Hepatocyte (in vitro differentiated cells): Measurements from ENCODE around the gene DUSP28. TPM values are rescaled to one million over a fixed set of nuclear protein-coding genes. Genes with fewer than 3 reads are reported as not detected.

Experiments used
- DNase-seq: peaks from one replicate; pipeline ENCODE4 v3.0.0-alpha.2; 2016; ENCODE audit warnings: low spot score
- H2AFZ ChIP-seq: fragments of 200-600 bp; sonication (generic); 2 replicates; pipeline ENCODE4 v1.6.0; 2016; ENCODE audit warnings: antibody characterized with exemption, mild to moderate bottlenecking
- H3K27ac ChIP-seq: fragments of 200-600 bp; sonication (generic); 2 replicates; pipeline ENCODE4 v1.5.1; 2016; ENCODE audit warnings: mild to moderate bottlenecking
- H3K27me3 ChIP-seq: fragments of 200-600 bp; sonication (generic); 2 replicates; pipeline ENCODE4 v1.6.1; 2016
- H3K36me3 ChIP-seq: fragments of 200-600 bp; sonication (generic); replicated peaks from 2 replicates; pipeline ENCODE4 v1.5.1; 2016; ENCODE audit warnings: low read depth; ENCODE audit not compliant: insufficient read depth
- H3K4me1 ChIP-seq: fragments of 200-600 bp; sonication (generic); 2 replicates; pipeline ENCODE4 v1.5.1; 2016; ENCODE audit warnings: mild to moderate bottlenecking, moderate library complexity; ENCODE audit not compliant: insufficient read depth
- H3K4me2 ChIP-seq: fragments of 200-600 bp; sonication (generic); 2 replicates; pipeline ENCODE4 v1.6.0; 2016
- H3K4me3 ChIP-seq: fragments of 200-600 bp; sonication (generic); 2 replicates; pipeline ENCODE4 v1.5.1; 2016; ENCODE audit warnings: mild to moderate bottlenecking
- H3K79me2 ChIP-seq: fragments of 200-600 bp; sonication (generic); 2 replicates; pipeline ENCODE4 v1.6.0; 2017; ENCODE audit warnings: mild to moderate bottlenecking
- H3K9me2 ChIP-seq: fragments of 200-600 bp; sonication (generic); replicated peaks from 2 replicates; pipeline ENCODE4 v1.6.0; 2017; ENCODE audit warnings: mild to moderate bottlenecking; ENCODE audit not compliant: insufficient read depth
- H3K9me3 ChIP-seq: fragments of 200-600 bp; sonication (generic); 2 replicates; pipeline ENCODE4 v1.5.1; 2016; ENCODE audit warnings: low read depth, mild to moderate bottlenecking
- H4K20me1 ChIP-seq: fragments of 200-600 bp; sonication (generic); 2 replicates; pipeline ENCODE4 v1.6.0; 2016; ENCODE audit warnings: mild to moderate bottlenecking; ENCODE audit not compliant: insufficient read depth, poor library complexity, severe bottlenecking
- EZH2 ChIP-seq: fragments of 200-600 bp; sonication (generic); IDR thresholded peaks from 2 replicates; pipeline ENCODE4 v1.6.1; 2016; ENCODE audit warnings: antibody characterized with exemption, mild to moderate bottlenecking, borderline replicate concordance
- EZH2phosphoT487 ChIP-seq: fragments of 200-600 bp; sonication (generic); IDR thresholded peaks from one replicate; pipeline ENCODE4 v1.6.1; 2018; ENCODE audit warnings: antibody characterized with exemption, mild to moderate bottlenecking, low read depth, moderate library complexity; ENCODE audit not compliant: unreplicated experiment, severe bottlenecking
- WGBS: methylation state at CpG from one replicate; pipeline ENCODE4 v1.1.6; 2016; ENCODE audit warnings: low lambda C conversion rate; ENCODE audit errors: missing lambda C conversion rate; 5-methylcytosine and 5-hydroxymethylcytosine counted together
- polyA plus RNA-seq: library from polyadenylated mRNA; unstranded; fragments of >200 nt; fragmentation: Nextera tagmentation; extraction: Ambion mirVana; gene quantifications from 2 replicates; pipeline ENCODE4 v1.2.1, GENCODE V29; 2016
- total RNA-seq: library from RNA; depleted of rRNA; stranded (reverse); fragments of >200 nt; gene quantifications from 2 replicates; pipeline ENCODE4 v1.2.3, GENCODE V29; 2014
- TF ChIP-seq, protein P1 (sequence below): fragments of 200-600 bp; sonication (generic); IDR thresholded peaks from 2 replicates; pipeline ENCODE4 v1.5.1; 2016; ENCODE audit warnings: antibody characterized with exemption, mild to moderate bottlenecking; ENCODE audit not compliant: poor library complexity

DUSP28 gene
- total and polyA plus RNA-seq, 2 experiments from 2014 or later: 4.6 to 6.8 TPM

DNA sequence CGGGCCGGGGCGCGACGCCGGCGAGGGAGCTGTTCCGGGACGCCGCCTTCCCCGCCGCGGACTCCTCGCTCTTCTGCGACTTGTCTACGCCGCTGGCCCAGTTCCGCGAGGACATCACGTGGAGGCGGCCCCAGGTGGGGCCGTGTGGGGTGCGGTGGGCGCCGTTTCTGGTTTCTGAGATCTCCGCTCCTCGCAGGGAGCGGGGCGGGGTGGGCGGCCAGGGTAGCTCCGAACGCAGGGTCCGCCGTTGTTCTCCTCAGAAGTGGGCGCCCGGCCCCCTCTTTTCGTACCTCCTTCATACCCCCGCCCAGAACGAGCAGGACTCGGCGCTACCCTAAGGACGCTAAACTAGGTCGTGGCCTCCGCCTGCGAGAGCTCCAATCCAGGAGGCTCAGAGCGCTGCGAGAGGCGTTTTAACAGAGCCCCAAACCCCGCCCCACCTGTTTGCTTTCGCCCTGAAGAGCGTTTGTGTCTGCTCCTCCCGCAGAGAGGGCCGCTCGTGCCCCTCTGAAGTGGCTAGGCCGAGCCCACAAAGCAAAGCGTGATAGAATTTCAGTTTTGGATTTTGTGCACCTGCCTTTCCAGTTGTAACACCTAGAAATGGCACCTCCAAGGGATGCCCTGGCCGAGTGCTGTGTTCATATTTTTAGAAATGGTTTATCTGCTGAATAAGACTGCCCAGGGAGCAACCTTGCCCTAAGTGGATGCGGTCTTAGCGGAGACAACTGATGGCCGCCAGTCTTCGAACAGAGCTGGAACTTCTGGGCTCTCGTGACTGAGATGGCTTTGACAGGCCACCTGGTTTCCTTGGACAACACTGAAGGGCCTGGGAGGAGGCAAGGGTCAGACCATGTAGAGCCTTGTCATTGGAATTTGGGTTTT lies 27.0 kb downstream of the DUSP28 start:
- TF ChIP-seq, protein P1, sequence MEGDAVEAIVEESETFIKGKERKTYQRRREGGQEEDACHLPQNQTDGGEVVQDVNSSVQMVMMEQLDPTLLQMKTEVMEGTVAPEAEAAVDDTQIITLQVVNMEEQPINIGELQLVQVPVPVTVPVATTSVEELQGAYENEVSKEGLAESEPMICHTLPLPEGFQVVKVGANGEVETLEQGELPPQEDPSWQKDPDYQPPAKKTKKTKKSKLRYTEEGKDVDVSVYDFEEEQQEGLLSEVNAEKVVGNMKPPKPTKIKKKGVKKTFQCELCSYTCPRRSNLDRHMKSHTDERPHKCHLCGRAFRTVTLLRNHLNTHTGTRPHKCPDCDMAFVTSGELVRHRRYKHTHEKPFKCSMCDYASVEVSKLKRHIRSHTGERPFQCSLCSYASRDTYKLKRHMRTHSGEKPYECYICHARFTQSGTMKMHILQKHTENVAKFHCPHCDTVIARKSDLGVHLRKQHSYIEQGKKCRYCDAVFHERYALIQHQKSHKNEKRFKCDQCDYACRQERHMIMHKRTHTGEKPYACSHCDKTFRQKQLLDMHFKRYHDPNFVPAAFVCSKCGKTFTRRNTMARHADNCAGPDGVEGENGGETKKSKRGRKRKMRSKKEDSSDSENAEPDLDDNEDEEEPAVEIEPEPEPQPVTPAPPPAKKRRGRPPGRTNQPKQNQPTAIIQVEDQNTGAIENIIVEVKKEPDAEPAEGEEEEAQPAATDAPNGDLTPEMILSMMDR: no peak
- TF ChIP-seq EZH2phosphoT487 (no peak), EZH2 (no peak)
- no peaks in the 10 kb centered on the region for H3K36me3 ChIP-seq
- peak; percentile 68 for DNase-seq
- no peaks in the 10 kb centered on the region for H3K27me3 ChIP-seq
- H2AFZ ChIP-seq: peak overlapping the region; percentile 61
- H4K20me1 ChIP-seq: peaks cover 5% of the 10 kb centered on the region
- peaks cover 21% of the 10 kb centered on the region for H3K4me1 ChIP-seq
- no peaks in the 10 kb centered on the region for H3K9me2 ChIP-seq
- H3K79me2 ChIP-seq: peaks cover 78% of the 10 kb centered on the region
- no peaks in the 10 kb centered on the region for H3K9me3 ChIP-seq
- 10% methylated on average over 26 of the region's 62 CpGs for WGBS
- H3K4me2 ChIP-seq: peak overlapping the region; percentile 82
- peak overlapping the region; percentile 41 for H3K4me3 ChIP-seq
- H3K27ac ChIP-seq: peak overlapping the region; percentile 66

DNA sequence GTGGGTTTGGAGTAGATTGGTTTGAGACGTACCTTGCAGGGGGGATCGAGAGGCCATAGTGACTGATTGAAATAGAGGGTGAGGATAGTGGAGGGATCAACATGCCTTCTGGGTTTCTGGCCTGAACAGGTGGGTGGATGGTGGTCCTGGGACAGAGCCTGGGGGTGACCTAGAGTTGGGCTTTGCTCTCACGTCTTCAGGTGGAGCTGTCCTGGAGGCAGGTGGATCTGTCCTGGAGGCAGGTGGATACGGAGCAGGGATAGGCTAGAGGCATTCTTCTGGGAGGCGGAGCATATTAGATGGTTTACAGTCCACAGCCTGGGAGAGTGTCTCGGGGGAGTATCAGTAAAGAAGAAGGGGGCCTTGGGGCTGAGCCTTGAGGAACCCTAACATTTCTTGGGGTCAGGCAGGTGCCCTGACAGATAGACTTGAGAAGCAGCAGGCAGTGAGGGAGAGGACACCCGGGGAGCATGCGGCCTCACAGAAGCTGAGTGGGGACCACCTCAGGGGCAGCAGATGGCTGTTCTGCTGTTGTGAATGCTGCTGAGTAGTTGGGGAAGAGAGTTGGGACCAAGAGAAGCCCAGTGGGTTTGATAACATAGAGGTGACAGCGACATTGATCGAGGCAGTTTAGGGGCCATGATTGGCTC lies 28.0 kb downstream of the DUSP28 start:
- no peaks in the 10 kb centered on the region for H3K9me3 ChIP-seq
- H3K9me2 ChIP-seq: no peaks in the 10 kb centered on the region
- no peak for TF ChIP-seq EZH2phosphoT487
- TF ChIP-seq, protein P1: no peak
- TF ChIP-seq EZH2: no peak
- H3K79me2 ChIP-seq: peaks cover 71% of the 10 kb centered on the region
- H3K27ac ChIP-seq: no peak overlapping the region
- H2AFZ ChIP-seq: no peak overlapping the region
- H3K36me3 ChIP-seq: no peaks in the 10 kb centered on the region
- no peak overlapping the region for H3K4me3 ChIP-seq
- H3K4me1 ChIP-seq: peaks cover 21% of the 10 kb centered on the region
- H3K4me2 ChIP-seq: peak overlapping the region; percentile 82
- no peak for DNase-seq
- H3K27me3 ChIP-seq: no peaks in the 10 kb centered on the region
- WGBS: 86% methylated on average over 10 of the region's 10 CpGs
- H4K20me1 ChIP-seq: peaks cover 5% of the 10 kb centered on the region

DNA sequence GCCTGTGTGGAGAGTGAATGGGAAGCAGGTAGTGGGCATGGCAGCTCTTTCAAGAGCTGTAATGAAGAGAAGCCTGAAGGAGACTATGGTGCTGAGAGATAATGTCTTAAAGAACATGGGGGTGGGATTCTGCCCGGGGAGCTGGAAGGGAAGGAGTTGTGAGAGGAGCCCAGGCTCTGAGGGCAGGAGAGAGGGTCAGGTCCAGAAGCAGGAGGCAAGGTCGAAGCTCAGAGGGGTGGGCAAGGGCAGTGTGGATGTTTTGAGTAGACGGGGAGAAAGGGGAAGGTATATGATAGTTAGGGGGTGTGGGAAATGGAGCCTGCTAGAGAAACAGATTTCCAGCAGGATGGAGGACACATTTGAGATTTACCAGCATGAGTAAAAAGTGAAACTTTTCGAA lies 28.5 kb downstream of the DUSP28 start:
- no peaks in the 10 kb centered on the region for H3K9me3 ChIP-seq
- no peaks in the 10 kb centered on the region for H3K27me3 ChIP-seq
- peaks cover 21% of the 10 kb centered on the region for H3K4me1 ChIP-seq
- no peaks in the 10 kb centered on the region for H3K9me2 ChIP-seq
- peak overlapping the region; percentile 82 for H3K4me2 ChIP-seq
- no peak overlapping the region for H3K4me3 ChIP-seq
- H3K36me3 ChIP-seq: no peaks in the 10 kb centered on the region
- TF ChIP-seq, protein P1: no peak
- TF ChIP-seq EZH2phosphoT487 (no peak), EZH2 (no peak)
- DNase-seq: no peak
- peaks cover 5% of the 10 kb centered on the region for H4K20me1 ChIP-seq
- peaks cover 66% of the 10 kb centered on the region for H3K79me2 ChIP-seq
- H3K27ac ChIP-seq: no peak overlapping the region
- WGBS: 91% methylated on average over 4 of the region's 4 CpGs
- no peak overlapping the region for H2AFZ ChIP-seq
